ENCODE results near the gene LUZP1. TPM values are rescaled to one million over a fixed set of nuclear protein-coding genes. Genes with fewer than 3 reads are reported as not detected.

Gene LUZP1
- total RNA-seq, 1 experiment from 2014 or later, result 13.2 TPM

Small RNA genes lying within 50 kb of the gene (small RNA-seq; reads per million reads assigned to genes)
- gene MIR3115 (0 reads per million in 2 experiments), gene MIR4419A (0 reads per million in 2 experiments), gene RNU6-135P (0 reads per million in 2 experiments), gene RNU6-514P (0 reads per million in 2 experiments)

Other genes starting within 250 kb of the LUZP1 start
- not detected in 2 replicates for gene LACTBL1, start 196.0 kb downstream of the LUZP1 start, total RNA-seq (2014; rRNA removed; shearing (Covaris generic))
- not detected in 2 replicates for gene TEX46, start 153.0 kb downstream of the LUZP1 start, total RNA-seq (2014; rRNA removed; shearing (Covaris generic))
- gene KDM1A, start 149.4 kb downstream of the LUZP1 start, total RNA-seq (2014; rRNA removed; shearing (Covaris generic)), result 99.2 and 101 TPM in 2 replicates
- gene HTR1D, start 48.6 kb upstream of the LUZP1 start, total RNA-seq (2014; rRNA removed; shearing (Covaris generic)), result 0.05 TPM in 1 of 2 replicates, not detected in the other
- gene HNRNPR, start 175.4 kb upstream of the LUZP1 start, total RNA-seq (2014; rRNA removed; shearing (Covaris generic)), result 101 and 110 TPM in 2 replicates
- gene ZNF436, start 201.0 kb upstream of the LUZP1 start, total RNA-seq (2014; rRNA removed; shearing (Covaris generic)), result 8.1 and 8.5 TPM in 2 replicates

All from SK-MEL-5 (cell line).